GM12878 (cell line): ENCODE data around the gene DPH6. TPM values are rescaled to one million over a fixed set of nuclear protein-coding genes. Genes with fewer than 3 reads are reported as not detected.
"Not testable (repeated sequence)": the region's sequence is repeated elsewhere in the genome, so short reads cannot be mapped to it uniquely, and the experiment has no call there.

ENCODE experiments used
- ATAC-seq: fragments of 200-7000 bp; cut with Tn5 transposase; 3 replicates; pipeline ENCODE4 v1.9.1; 2020; ENCODE audit warnings: mild to moderate bottlenecking, moderate library complexity
- BruUV-seq: library from RNA; stranded (reverse); fragments of 400-500 nt; replicated peaks from 2 replicates; lab custom pipeline; 2021; lab: Mats Ljungman, UMichigan
- CTCF ChIA-PET: fragments of 300-600 bp; sonication (Branson Sonifier 250); formaldehyde crosslinking; extraction: SDS; loops from one replicate; lab custom pipeline; 2021; ENCODE audit warnings: inconsistent platforms; lab: Yijun Ruan, JAX
- POLR2A ChIA-PET: fragments of 350-600 bp; formaldehyde crosslinking; extraction: SDS; loops from one replicate; lab custom pipeline; 2021; ENCODE audit warnings: inconsistent platforms; lab: Charles Lee
- RAD21 ChIA-PET: fragments of 300-600 bp; sonication (Branson Sonifier 250); formaldehyde crosslinking; loops from one replicate; lab custom pipeline; 2023; ENCODE audit warnings: antibody characterized with exemption; ENCODE audit not compliant: unreplicated experiment; lab: Charles Lee
- SMC1A ChIA-PET: fragments of 300-600 bp; sonication (Branson Sonifier 250); formaldehyde crosslinking; loops from one replicate; lab custom pipeline; 2023; ENCODE audit not compliant: unreplicated experiment, uncharacterized antibody; lab: Charles Lee
- DNase-seq: peaks from one replicate; pipeline ENCODE4 v3.0.0-alpha.2; 2011; ENCODE audit warnings: low read depth, low spot score
- FAIRE-seq: peaks from 3 replicates; lab custom pipeline; 2011; peaks lifted over from hg19 to GRCh38; lab: Jason Lieb, UNC
- H2AFZ ChIP-seq: 2 replicates; pipeline ENCODE4 v1.6.0; 2011; ENCODE audit warnings: low read depth, low read length, control low read depth; ENCODE audit not compliant: control insufficient read depth
- H3K27ac ChIP-seq: 2 replicates; pipeline ENCODE4 v1.5.1; 2011; ENCODE audit warnings: control low read depth; ENCODE audit not compliant: control insufficient read depth, insufficient read depth
- H3K27me3 ChIP-seq, 2 experiments: replicated peaks in 1 of 2; 2 replicates each; pipeline versions ENCODE4 v1.6.0 to v1.6.1; 2011; ENCODE audit warnings: low read length in 1 of 2; ENCODE audit not compliant: control insufficient read depth in 2 of 2, insufficient read depth in 2 of 2
- H3K36me3 ChIP-seq, 2 experiments: 2 replicates each; pipeline ENCODE4 v1.5.1; 2011; ENCODE audit warnings: low read length in 1 of 2; ENCODE audit not compliant: control insufficient read depth in 2 of 2, insufficient read depth in 2 of 2
- H3K4me1 ChIP-seq: 2 replicates; pipeline ENCODE4 v1.6.1; 2011; ENCODE audit warnings: mild to moderate bottlenecking, low read length, moderate library complexity, mixed read lengths; ENCODE audit not compliant: control insufficient read depth, insufficient read depth
- H3K4me2 ChIP-seq: 2 replicates; pipeline ENCODE4 v1.6.0; 2011; ENCODE audit warnings: control low read depth; ENCODE audit not compliant: control insufficient read depth, insufficient read depth
- H3K4me3 ChIP-seq: fragments of 200-600 bp; sonication (generic); 2 replicates; pipeline ENCODE4 v1.5.1; 2016
- H3K79me2 ChIP-seq: 2 replicates; pipeline ENCODE4 v1.6.0; 2011; ENCODE audit warnings: low read length; ENCODE audit not compliant: control insufficient read depth, insufficient read depth
- H3K9ac ChIP-seq: 2 replicates; pipeline ENCODE4 v1.8.0; 2011; ENCODE audit warnings: low read length, control low read depth, mixed read lengths; ENCODE audit not compliant: control insufficient read depth, insufficient read depth
- H3K9me3 ChIP-seq: replicated peaks from 3 replicates; pipeline ENCODE4 v1.5.1; 2011; ENCODE audit warnings: mild to moderate bottlenecking, low read length; ENCODE audit not compliant: control insufficient read depth, insufficient read depth
- H4K20me1 ChIP-seq: 2 replicates; pipeline ENCODE4 v1.6.0; 2011; ENCODE audit not compliant: control insufficient read depth, insufficient read depth
- FOXK2 ChIP-seq: fragments of 450-650 bp; IDR thresholded peaks from 2 replicates; pipeline ENCODE4 v1.6.1; 2017; ENCODE audit warnings: mild to moderate bottlenecking, moderate library complexity
- NFXL1 ChIP-seq: fragments of 450-650 bp; IDR thresholded peaks from 2 replicates; pipeline ENCODE4 v1.6.1; 2017; ENCODE audit warnings: antibody characterized with exemption, mild to moderate bottlenecking, borderline replicate concordance
- NR2C1 ChIP-seq: fragments of 450-650 bp; IDR thresholded peaks from 2 replicates; pipeline ENCODE4 v1.6.1; 2017; ENCODE audit warnings: antibody characterized with exemption, mild to moderate bottlenecking, moderate library complexity
- NR2C2 ChIP-seq: IDR thresholded peaks from 2 replicates; pipeline ENCODE4 v1.6.1; 2011; ENCODE audit warnings: borderline replicate concordance, low read depth; ENCODE audit not compliant: control insufficient read depth, insufficient read length
- NR2F1 ChIP-seq: fragments of 450-650 bp; conservative IDR thresholded peaks from 2 replicates; pipeline ENCODE4 v1.6.1; 2017; ENCODE audit warnings: mild to moderate bottlenecking
- ZNF217 ChIP-seq: fragments of 450-650 bp; IDR thresholded peaks from 2 replicates; pipeline ENCODE4 v1.6.1; 2017; ENCODE audit warnings: antibody characterized with exemption, mild to moderate bottlenecking
- ZSCAN29 ChIP-seq: fragments of 450-650 bp; IDR thresholded peaks from 2 replicates; pipeline ENCODE4 v1.6.1; 2017; ENCODE audit warnings: mild to moderate bottlenecking, moderate library complexity
- WGBS: methylation state at CpG from one replicate; pipeline ENCODE4 v1.1.6; 2016; ENCODE audit warnings: low lambda C conversion rate; ENCODE audit not compliant: insufficient replicate concordance, insufficient coverage; ENCODE audit errors: missing lambda C conversion rate; 5-methylcytosine and 5-hydroxymethylcytosine counted together
- in situ Hi-C: fragments of 300-500 bp; cut with MboI; formaldehyde crosslinking; loops from 9 replicates; pipeline ENCODE4 v1.14.3; 2018; ENCODE audit warnings: mixed read lengths
- intact Hi-C: fragments of 100-400 bp; cut with micrococcal nuclease; formaldehyde crosslinking; loops from one replicate; pipeline ENCODE4 v1.14.2; 2022; ENCODE audit not compliant: unreplicated experiment
- polyA plus RNA-seq, 11 experiments: library from polyadenylated mRNA; depleted of rRNA in 4 of 11; unstranded in 6 of 11; stranded (reverse) in 5 of 11; fragments of >200 nt; fragmentation: Nextera tagmentation in 4 of 11; fragmentation: Illumina TruSeq in 1 of 11; extraction: Ambion mirVana in 4 of 11; extraction: Trizol in 1 of 11; gene quantifications; 1 replicate in 1 of 11; 2 replicates in 10 of 11; pipeline versions ENCODE4 v1.2.1 to v1.2.3, GENCODE V29; 2011 to 2016; ENCODE audit warnings: inconsistent platforms in 2 of 11, missing spikeins in 2 of 11, low read depth in 1 of 11
- total RNA-seq, 4 experiments: library from RNA; depleted of rRNA in 3 of 4; stranded (reverse); fragments of >200 nt in 3 of 4; fragmentation: Illumina TruSeq in 1 of 4; extraction: Trizol in 1 of 4; gene quantifications; 2 replicates each; pipeline versions ENCODE4 v1.2.1 to v1.2.3, GENCODE V29; 2013 to 2021

The DPH6 gene
- total and polyA plus RNA-seq, 10 of the 15 experiments (the other 5 are each of a cell fraction or from before 2014, with no cell fraction given): 9.0 to 68.5 (median 17.1) TPM

- TF ChIP-seq ZSCAN29 (no peak), NFXL1 (no peak), ZNF217 (no peak)
- TF ChIP-seq, all 136 proteins: peak for 0
Observed at GRCh38 chr15:35330048-35330695, 215.8 kb downstream of the DPH6 start (continued).

GRCh38 chr15:35329521-35329961 is 216.4 kb downstream of the DPH6 start:
- ChIA-PET SMC1A (no interaction called here), RAD21 (no interaction called here)
- no peak overlapping the region for H3K4me3 ChIP-seq
- ATAC-seq: no peak
- no peaks in the 10 kb centered on the region for H4K20me1 ChIP-seq
- no peak for DNase-seq
- no peaks in the 10 kb centered on the region for H3K79me2 ChIP-seq
- WGBS: 0% methylated on average over 1 of the region's 1 CpG
- intact Hi-C loops: no loop called here
- FAIRE-seq: no peak
- H3K9me3 ChIP-seq: no peaks in the 10 kb centered on the region
- no peak overlapping the region for H3K27ac ChIP-seq
- no peak overlapping the region for H3K9ac ChIP-seq
- no TSS peak for BruUV-seq
- TF ChIP-seq NR2F1 (no peak), NR2C2 (no peak), NR2C1 (no peak), FOXK2 (no peak)
- TF ChIP-seq, all 136 proteins: peak for 0
- no peaks in the 10 kb centered on the region for H3K36me3 ChIP-seq
- no peaks in the 10 kb centered on the region for H3K4me1 ChIP-seq
- no peak overlapping the region for H3K4me2 ChIP-seq
- POLR2A ChIA-PET: no interaction called here
- H3K27me3 ChIP-seq: no peaks in the 10 kb centered on the region
- no peak overlapping the region for H2AFZ ChIP-seq
- CTCF ChIA-PET: no interaction called here
- in situ Hi-C loops: no loop called here

GRCh38 chr15:35328836-35329235 is 217.1 kb downstream of the DPH6 start:
- H3K36me3 ChIP-seq, H3K9ac ChIP-seq, BruUV-seq, in situ Hi-C loops, intact Hi-C loops, ATAC-seq, H3K4me1 ChIP-seq, H3K27ac ChIP-seq, CTCF ChIA-PET, H3K9me3 ChIP-seq, SMC1A ChIA-PET, H4K20me1 ChIP-seq, H2AFZ ChIP-seq, DNase-seq, POLR2A ChIA-PET, RAD21 ChIA-PET, H3K4me3 ChIP-seq, H3K27me3 ChIP-seq, H3K79me2 ChIP-seq, FAIRE-seq, H3K4me2 ChIP-seq: not testable (repeated sequence)
- WGBS: 72% methylated on average over 4 of the region's 4 CpGs
